H1 (cell line): Measurements from ENCODE around the gene FAM53B.

Experiments
- ASH2L ChIP-seq: fragments of 200-600, 300-600 bp; sonication (generic); IDR thresholded peaks from one replicate; pipeline ENCODE4 v1.7.1; 2017; ENCODE audit warnings: low read length
- CREB1 ChIP-seq: IDR thresholded peaks from 2 replicates; pipeline ENCODE4 v1.6.1; 2012; ENCODE audit warnings: inconsistent platforms
- CTCF ChIP-seq, 3 experiments: IDR thresholded peaks; 1 replicate in 2 of 3; 2 replicates in 1 of 3; pipeline versions ENCODE4 v1.5.1 to v1.6.1; 2011; ENCODE audit warnings: low read length in 3 of 3, mild to moderate bottlenecking in 3 of 3, inconsistent platforms in 2 of 3, low read depth in 1 of 3, moderate library complexity in 1 of 3; ENCODE audit not compliant: insufficient read depth in 1 of 3; ENCODE audit errors: control extremely low read depth in 1 of 3
- EZH2 ChIP-seq: fragments of 200-600 bp; sonication (generic); IDR thresholded peaks from 2 replicates; pipeline ENCODE4 v1.7.1; 2012; ENCODE audit warnings: low read depth, mild to moderate bottlenecking, moderate library complexity, low read length, inconsistent platforms; ENCODE audit not compliant: severe bottlenecking
- KDM1A ChIP-seq: fragments of 200-600, 300-600 bp; sonication (generic); IDR thresholded peaks from 2 replicates; pipeline ENCODE4 v1.7.1; 2016; ENCODE audit warnings: mild to moderate bottlenecking, low read length, borderline replicate concordance
- KDM5A ChIP-seq: fragments of 200-600 bp; IDR thresholded peaks from 2 replicates; pipeline ENCODE4 v1.7.1; 2012; ENCODE audit warnings: mild to moderate bottlenecking, low read length, inconsistent platforms, mixed read lengths
- MAFK ChIP-seq: IDR thresholded peaks from 2 replicates; pipeline ENCODE4 v1.6.1; 2012; ENCODE audit warnings: low read depth, mild to moderate bottlenecking, improper control_type of control experiment, low read length
- POLR2A ChIP-seq, 2 experiments: IDR thresholded peaks; 1 replicate in 1 of 2; 2 replicates in 1 of 2; pipeline ENCODE4 v1.6.1; 2011; ENCODE audit warnings: low read depth in 2 of 2, low read length in 2 of 2, mild to moderate bottlenecking in 2 of 2; ENCODE audit errors: control extremely low read depth in 1 of 2
- RBBP5 ChIP-seq: IDR thresholded peaks from 2 replicates; pipeline ENCODE4 v1.7.1; 2012; ENCODE audit warnings: low read depth, mild to moderate bottlenecking, inconsistent platforms, low read length, moderate library complexity, borderline replicate concordance
- RNF2 ChIP-seq: fragments of 200-900, 300-1000 bp; sonication (generic); IDR thresholded peaks from 2 replicates; pipeline ENCODE4 v1.7.1; 2016; ENCODE audit warnings: borderline replicate concordance, low read depth, mild to moderate bottlenecking, antibody characterized with exemption, low read length; ENCODE audit not compliant: poor library complexity, severe bottlenecking; ENCODE audit errors: missing control alignments
- TAF7 ChIP-seq: optimal IDR thresholded peaks from 2 replicates; pipeline ENCODE3; 2011; ENCODE audit warnings: low read depth, mild to moderate bottlenecking, inconsistent platforms, low read length, moderate library complexity, borderline replicate concordance

GRCh38 chr10:124644236-124644635 is 99.9 kb downstream of the FAM53B start:
- TF ChIP-seq POLR2A (IDR thresholded peaks at IDR 0.05; ENCODE audit: control extremely low read depth in 1 of 2, low read depth in 2 of 2, low read length in 2 of 2) (no peak), RNF2 (no peak), CREB1 (no peak), KDM1A (no peak), CTCF (IDR thresholded peaks at IDR 0.05; ENCODE audit: control extremely low read depth in 1 of 3, insufficient read depth in 1 of 3, low read depth in 1 of 3, low read length in 3 of 3) (no peak), RBBP5 (no peak), MAFK (no peak), TAF7 (no peak), ASH2L (no peak), KDM5A (no peak), EZH2 (no peak)
